Smooth muscle cell (in vitro differentiated cells): Measurements from ENCODE around the gene UHMK1. TPM values are rescaled to one million over a fixed set of nuclear protein-coding genes. Genes with fewer than 3 reads are reported as not detected.

Experiments
- DNase-seq: peaks from one replicate; lab custom pipeline; 2025; ENCODE audit not compliant: unreplicated experiment; lab: John Stamatoyannopoulos, UW
- H2AFZ ChIP-seq: fragments of 200-600 bp; sonication (generic); 2 replicates; pipeline ENCODE4 v1.6.0; 2016; ENCODE audit warnings: antibody characterized with exemption, low read depth, mild to moderate bottlenecking
- H3F3A ChIP-seq: fragments of 200-600 bp; sonication (generic); 2 replicates; pipeline ENCODE4 v1.6.0; 2017; ENCODE audit warnings: antibody characterized with exemption, low read depth
- H3K27ac ChIP-seq: fragments of 200-600 bp; sonication (generic); 2 replicates; pipeline ENCODE4 v1.5.1; 2016; ENCODE audit warnings: low read depth, mild to moderate bottlenecking
- H3K27me3 ChIP-seq: fragments of 200-600 bp; sonication (generic); 2 replicates; pipeline ENCODE4 v1.6.1; 2016; ENCODE audit warnings: low read depth, mild to moderate bottlenecking
- H3K36me3 ChIP-seq: fragments of 200-600 bp; sonication (generic); 2 replicates; pipeline ENCODE4 v1.5.1; 2016; ENCODE audit warnings: low read depth
- H3K4me1 ChIP-seq: fragments of 200-600 bp; sonication (generic); 2 replicates; pipeline ENCODE4 v1.5.1; 2016; ENCODE audit warnings: low read depth
- H3K4me2 ChIP-seq: fragments of 200-600 bp; sonication (generic); 2 replicates; pipeline ENCODE4 v1.6.0; 2016; ENCODE audit warnings: mild to moderate bottlenecking
- H3K4me3 ChIP-seq: fragments of 200-600 bp; sonication (generic); 2 replicates; pipeline ENCODE4 v1.5.1; 2016; ENCODE audit warnings: mild to moderate bottlenecking
- H3K79me2 ChIP-seq: fragments of 200-600 bp; sonication (generic); 2 replicates; pipeline ENCODE4 v1.6.0; 2016; ENCODE audit warnings: low read depth, mild to moderate bottlenecking
- H3K9ac ChIP-seq: fragments of 200-600 bp; sonication (generic); 2 replicates; pipeline ENCODE4 v1.6.0; 2016; ENCODE audit warnings: low read depth
- H3K9me3 ChIP-seq: fragments of 200-600 bp; sonication (generic); replicated peaks from 2 replicates; pipeline ENCODE4 v1.5.1; 2016; ENCODE audit warnings: low read depth
- H4K20me1 ChIP-seq: fragments of 200-600 bp; sonication (generic); 2 replicates; pipeline ENCODE4 v1.6.0; 2016; ENCODE audit warnings: low read depth
- CTCF ChIP-seq: fragments of 200-600 bp; sonication (generic); IDR thresholded peaks from 2 replicates; pipeline ENCODE4 v1.5.1; 2017; ENCODE audit warnings: borderline replicate concordance, mild to moderate bottlenecking, antibody characterized with exemption; ENCODE audit not compliant: insufficient read depth, poor library complexity, severe bottlenecking
- WGBS: methylation state at CpG from one replicate; pipeline ENCODE4 v1.1.7; 2016; ENCODE audit warnings: low lambda C conversion rate; 5-methylcytosine and 5-hydroxymethylcytosine counted together
- polyA plus RNA-seq: library from polyadenylated mRNA; unstranded; fragments of >200 nt; fragmentation: Nextera tagmentation; extraction: Ambion mirVana; gene quantifications from 2 replicates; pipeline ENCODE4 v1.2.1, GENCODE V29; 2016
- small RNA-seq: library from RNA; depleted of rRNA; stranded (forward); fragments of <200 nt; gene quantifications from one replicate; pipeline ENCODE3, GENCODE V24; 2014
- total RNA-seq: library from RNA; depleted of rRNA; stranded (reverse); fragments of >200 nt; gene quantifications from 2 replicates; pipeline ENCODE4 v1.2.3, GENCODE V29; 2014

Gene UHMK1
- total and polyA plus RNA-seq, 2 experiments from 2014 or later = 4.8 to 30.1 TPM

GRCh38 chr1:162573136-162573535 lies 75.5 kb downstream of the UHMK1 start:
- no peak overlapping the region for H3K9ac ChIP-seq
- no peak overlapping the region for H3K27ac ChIP-seq
- H3K4me3 ChIP-seq = no peak overlapping the region
- peaks cover 100% of the 10 kb centered on the region for H4K20me1 ChIP-seq
- no peak for TF ChIP-seq CTCF
- H3K4me1 ChIP-seq = no peaks in the 10 kb centered on the region
- H3K4me2 ChIP-seq = no peak overlapping the region
- no peak overlapping the region for H2AFZ ChIP-seq
- no peak for DNase-seq
- H3F3A ChIP-seq = no peaks in the 10 kb centered on the region
- 96% methylated on average over 1 of the region's 1 CpG for WGBS
- H3K36me3 ChIP-seq = peaks cover 13% of the 10 kb centered on the region
- H3K79me2 ChIP-seq = peaks cover 36% of the 10 kb centered on the region
- no peaks in the 10 kb centered on the region for H3K9me3 ChIP-seq
- H3K27me3 ChIP-seq = no peaks in the 10 kb centered on the region

GRCh38 chr1:162578071-162578700 lies 80.6 kb downstream of the UHMK1 start:
- peaks cover 29% of the 10 kb centered on the region for H3K36me3 ChIP-seq
- no peak overlapping the region for H3K4me3 ChIP-seq
- H3F3A ChIP-seq = no peaks in the 10 kb centered on the region
- TF ChIP-seq CTCF = no peak
- no peak for DNase-seq
- H3K27me3 ChIP-seq = no peaks in the 10 kb centered on the region
- no peaks in the 10 kb centered on the region for H3K4me1 ChIP-seq
- H3K27ac ChIP-seq = no peak overlapping the region
- H3K4me2 ChIP-seq = no peak overlapping the region
- H3K9ac ChIP-seq = no peak overlapping the region
- no peak overlapping the region for H2AFZ ChIP-seq
- no peaks in the 10 kb centered on the region for H3K9me3 ChIP-seq
- peaks cover 12% of the 10 kb centered on the region for H3K79me2 ChIP-seq
- WGBS = 95% methylated on average over 4 of the region's 4 CpGs
- H4K20me1 ChIP-seq = peaks cover 65% of the 10 kb centered on the region

- no peak overlapping the region for H3K4me2 ChIP-seq
- H3K4me3 ChIP-seq = no peak overlapping the region
- H2AFZ ChIP-seq = no peak overlapping the region
- no peak overlapping the region for H3K9ac ChIP-seq
- TF ChIP-seq CTCF = no peak
- no peaks in the 10 kb centered on the region for H3K9me3 ChIP-seq
- H3K27ac ChIP-seq = no peak overlapping the region
- H3K27me3 ChIP-seq = no peaks in the 10 kb centered on the region
- DNase-seq = no peak
- H3K4me1 ChIP-seq = no peaks in the 10 kb centered on the region
- H4K20me1 ChIP-seq = peaks cover 65% of the 10 kb centered on the region
- WGBS = 94% methylated on average over 1 of the region's 1 CpG
- H3K36me3 ChIP-seq = peaks cover 29% of the 10 kb centered on the region
- H3K79me2 ChIP-seq = peaks cover 8% of the 10 kb centered on the region
- no peaks in the 10 kb centered on the region for H3F3A ChIP-seq
Observed at GRCh38 chr1:162578936-162579335, 81.3 kb downstream of the UHMK1 start.

Small RNAs within 50 kb of the gene (small RNA-seq; reads per million reads assigned to genes)
- not detected for gene UQCRBP2

Other genes with a start within 250 kb of the UHMK1 start
- not detected in 2 replicates for gene SPATA46, start 121.0 kb upstream of the UHMK1 start, total RNA-seq
- not detected in 2 replicates for gene SPATA46, start 121.0 kb upstream of the UHMK1 start, polyA plus RNA-seq
- 0.18 and 1.2 TPM in 2 replicates for gene C1orf226, start 116.1 kb upstream of the UHMK1 start, total RNA-seq
- gene C1orf226, start 116.1 kb upstream of the UHMK1 start, polyA plus RNA-seq = 0.25 and 0.39 TPM in 2 replicates
- gene SH2D1B, start 85.7 kb upstream of the UHMK1 start, total RNA-seq = not detected in 2 replicates
- not detected in 2 replicates for gene SH2D1B, start 85.7 kb upstream of the UHMK1 start, polyA plus RNA-seq
- 83.8 and 92.4 TPM in 2 replicates for gene UAP1, start 63.9 kb downstream of the UHMK1 start, total RNA-seq
- 57.4 and 64.2 TPM in 2 replicates for gene UAP1, start 63.9 kb downstream of the UHMK1 start, polyA plus RNA-seq
- 24.5 and 26.5 TPM in 2 replicates for gene DDR2, start 134.6 kb downstream of the UHMK1 start, total RNA-seq
- gene DDR2, start 134.6 kb downstream of the UHMK1 start, polyA plus RNA-seq = 8.1 and 13.3 TPM in 2 replicates